HG03432 (cell line): ENCODE data around the gene CLCN6.

ENCODE experiments used
- ATAC-seq: cut with Tn5 transposase; IDR thresholded peaks from one replicate; pipeline ENCODE4 v1.9.1; 2021; ENCODE audit warnings: mild to moderate bottlenecking, moderate library complexity; ENCODE audit not compliant: unreplicated experiment

The CLCN6 gene

DNA sequence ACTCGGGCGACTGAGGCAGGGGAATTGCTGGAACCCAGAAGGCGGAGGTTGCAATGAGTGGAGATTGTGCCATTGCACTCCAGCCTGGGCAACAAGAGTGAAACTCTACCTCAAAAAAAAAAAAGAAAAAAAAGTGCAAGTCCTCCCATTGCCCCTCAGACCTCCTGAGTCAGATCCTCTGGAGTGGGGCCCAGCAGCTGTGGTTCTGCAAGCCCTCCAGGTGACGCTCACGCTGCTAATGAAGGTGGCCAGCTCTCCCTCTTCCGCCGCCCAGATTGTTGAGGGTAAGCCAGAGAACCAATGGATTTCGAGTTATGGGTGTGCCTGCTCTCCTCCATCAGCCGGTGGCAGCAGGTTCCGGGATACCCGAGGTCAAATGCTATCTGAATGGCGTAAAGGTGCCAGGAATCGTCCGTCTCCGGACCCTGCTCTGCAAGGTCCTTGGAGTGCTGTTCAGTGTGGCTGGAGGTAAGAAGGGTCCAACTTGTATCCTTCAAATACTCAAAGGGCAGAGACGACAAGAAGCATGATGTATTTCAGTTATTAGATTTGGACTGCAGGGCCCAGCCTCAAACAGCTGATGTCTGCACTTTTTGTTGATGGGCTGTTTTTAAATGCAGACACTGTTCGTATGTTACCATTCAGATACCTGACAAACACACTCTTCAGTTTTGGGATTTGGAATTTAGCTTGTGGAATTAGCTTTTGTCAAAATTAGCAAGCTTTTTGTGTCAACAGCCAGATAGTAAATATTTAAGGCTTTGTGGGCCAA lies 17.6 kb downstream of the CLCN6 start:
- ATAC-seq = no peak

GRCh38 chr1:11825131-11825530 lies 19.1 kb downstream of the CLCN6 start:
- ATAC-seq = no peak

- no peak for ATAC-seq
Measured at GRCh38 chr1:11826946-11827345, 21.0 kb downstream of the CLCN6 start.

GRCh38 chr1:11828511-11828910 lies 22.5 kb downstream of the CLCN6 start:
- ATAC-seq = no peak

DNA sequence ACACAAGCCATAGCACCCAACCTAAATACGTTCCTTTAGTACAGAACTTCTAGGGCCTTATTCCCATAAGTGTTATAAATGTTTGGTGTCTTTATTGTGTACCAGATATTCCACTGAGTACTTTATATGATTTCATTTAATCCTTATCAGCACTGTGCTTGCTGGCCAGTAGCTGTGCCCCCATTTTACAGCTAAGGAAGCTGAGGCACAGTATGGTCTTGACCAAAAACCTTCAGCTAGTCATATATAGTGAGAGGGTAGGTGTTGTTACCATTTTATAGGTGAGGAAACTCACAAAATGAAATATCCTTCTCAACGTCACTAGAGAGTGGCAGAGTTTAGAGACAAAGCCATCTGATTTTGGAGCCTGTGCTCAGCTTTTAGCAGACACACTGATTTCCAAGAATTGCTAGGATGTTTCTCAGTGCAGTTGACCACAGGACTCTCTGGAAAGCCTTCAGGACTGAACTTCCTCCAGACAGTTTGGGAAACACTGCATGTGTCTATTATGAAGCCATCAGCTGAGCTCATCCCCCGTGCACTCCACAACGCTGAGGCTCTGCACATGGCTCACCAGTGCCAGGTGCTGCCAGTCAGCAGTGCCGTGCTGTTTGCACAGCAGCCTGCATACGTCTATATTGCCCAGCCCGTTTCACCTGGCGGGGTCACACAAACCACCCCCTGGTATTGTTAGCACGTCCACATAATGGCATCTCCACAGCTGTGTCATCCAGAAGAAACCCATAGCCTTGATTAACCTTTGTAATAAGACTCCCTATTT lies 26.1 kb downstream of the CLCN6 start:
- no peak for ATAC-seq

GRCh38 chr1:11833497-11833896 lies 27.5 kb downstream of the CLCN6 start:
- ATAC-seq = no peak

DNA sequence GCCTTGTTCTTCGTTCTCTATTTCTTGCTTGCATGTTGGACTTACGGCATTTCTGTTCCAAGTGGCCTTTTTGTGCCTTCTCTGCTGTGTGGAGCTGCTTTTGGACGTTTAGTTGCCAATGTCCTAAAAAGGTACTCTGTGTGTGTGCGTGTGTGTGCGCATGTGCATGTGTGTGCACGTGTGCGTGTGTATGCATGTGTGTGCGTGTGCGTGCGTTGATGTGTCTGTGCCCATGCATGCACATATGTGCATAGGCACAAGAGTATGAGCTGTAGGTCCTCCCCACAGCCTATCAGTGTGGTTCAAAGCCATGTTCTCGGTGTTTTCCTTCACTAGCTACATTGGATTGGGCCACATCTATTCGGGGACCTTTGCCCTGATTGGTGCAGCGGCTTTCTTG lies 27.9 kb downstream of the CLCN6 start:
- ATAC-seq = no peak

DNA sequence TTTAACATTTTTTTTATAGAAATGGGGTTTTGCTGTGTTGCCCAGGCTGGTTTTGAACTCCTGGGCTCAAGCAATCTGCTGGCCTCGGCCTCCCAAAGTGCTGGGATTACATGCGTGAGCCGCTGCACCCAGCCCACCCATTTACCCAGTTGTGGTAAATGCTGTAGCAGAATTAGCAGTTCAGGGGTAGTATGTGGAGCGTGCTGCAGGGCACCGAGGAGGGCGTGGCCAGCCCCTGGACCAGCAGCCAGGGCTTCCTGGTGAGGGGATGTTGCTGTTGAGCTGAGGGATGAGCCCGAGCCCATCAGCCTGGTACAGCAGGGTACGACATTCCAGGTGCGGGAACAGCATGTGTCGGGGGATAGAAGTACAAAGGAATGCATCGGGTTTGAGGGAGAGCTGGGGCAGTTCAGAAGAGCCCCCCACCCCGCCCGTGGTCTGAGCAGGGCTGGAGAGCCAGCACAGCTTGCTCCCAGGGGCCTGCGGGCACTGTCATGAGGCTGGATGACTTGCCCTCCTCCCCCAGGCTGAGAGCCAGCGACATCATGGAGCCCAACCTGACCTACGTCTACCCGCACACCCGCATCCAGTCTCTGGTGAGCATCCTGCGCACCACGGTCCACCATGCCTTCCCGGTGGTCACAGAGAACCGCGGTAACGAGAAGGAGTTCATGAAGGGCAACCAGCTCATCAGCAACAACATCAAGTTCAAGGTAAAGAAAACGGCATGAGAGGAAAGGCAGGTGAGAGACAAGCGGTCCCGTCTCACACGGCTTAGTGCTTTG lies 29.6 kb downstream of the CLCN6 start:
- no peak for ATAC-seq

- ATAC-seq = no peak
Measured at GRCh38 chr1:11836955-11837766, 31.2 kb downstream of the CLCN6 start.

GRCh38 chr1:11837767-11838348 lies 31.9 kb downstream of the CLCN6 start:
- no peak for ATAC-seq

DNA sequence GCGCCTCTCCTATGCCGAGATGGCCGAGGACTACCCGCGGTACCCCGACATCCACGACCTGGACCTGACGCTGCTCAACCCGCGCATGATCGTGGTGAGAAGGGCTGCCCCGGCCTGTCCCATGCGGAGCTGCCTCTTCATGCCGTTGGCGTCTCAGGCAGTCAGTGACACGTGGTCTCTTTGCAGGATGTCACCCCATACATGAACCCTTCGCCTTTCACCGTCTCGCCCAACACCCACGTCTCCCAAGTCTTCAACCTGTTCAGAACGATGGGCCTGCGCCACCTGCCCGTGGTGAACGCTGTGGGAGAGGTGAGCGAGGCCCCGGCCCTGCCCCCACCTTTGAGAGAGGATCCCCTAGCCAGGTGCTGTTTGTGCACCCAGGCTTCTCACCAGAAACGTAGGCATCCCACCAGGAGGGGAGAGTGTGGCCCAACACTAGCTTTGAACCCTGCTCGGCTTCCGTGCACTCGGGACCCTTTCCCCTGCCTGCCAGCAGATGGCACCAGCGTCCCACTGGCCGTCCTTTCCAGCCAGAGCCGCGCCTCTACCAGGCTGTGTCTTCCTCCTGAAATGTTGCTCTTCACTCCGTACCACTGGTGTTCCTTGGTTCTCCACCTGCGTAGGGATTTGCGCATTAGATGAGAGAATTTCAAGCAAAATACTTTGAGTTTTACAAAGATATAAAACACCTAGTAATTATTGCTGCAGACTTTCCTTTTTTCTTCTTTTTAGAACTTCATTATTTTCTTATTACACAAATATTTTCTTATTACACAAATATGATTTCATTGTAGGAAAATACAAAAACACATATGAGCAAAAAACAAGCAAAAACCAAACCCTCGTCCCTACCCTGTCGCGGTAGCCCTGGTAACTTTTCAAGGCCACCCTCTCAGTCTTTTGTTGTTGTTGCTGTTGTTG lies 32.6 kb downstream of the CLCN6 start:
- no peak for ATAC-seq

- ATAC-seq = no peak
Measured at GRCh38 chr1:11839727-11840705, 34.0 kb downstream of the CLCN6 start.

DNA sequence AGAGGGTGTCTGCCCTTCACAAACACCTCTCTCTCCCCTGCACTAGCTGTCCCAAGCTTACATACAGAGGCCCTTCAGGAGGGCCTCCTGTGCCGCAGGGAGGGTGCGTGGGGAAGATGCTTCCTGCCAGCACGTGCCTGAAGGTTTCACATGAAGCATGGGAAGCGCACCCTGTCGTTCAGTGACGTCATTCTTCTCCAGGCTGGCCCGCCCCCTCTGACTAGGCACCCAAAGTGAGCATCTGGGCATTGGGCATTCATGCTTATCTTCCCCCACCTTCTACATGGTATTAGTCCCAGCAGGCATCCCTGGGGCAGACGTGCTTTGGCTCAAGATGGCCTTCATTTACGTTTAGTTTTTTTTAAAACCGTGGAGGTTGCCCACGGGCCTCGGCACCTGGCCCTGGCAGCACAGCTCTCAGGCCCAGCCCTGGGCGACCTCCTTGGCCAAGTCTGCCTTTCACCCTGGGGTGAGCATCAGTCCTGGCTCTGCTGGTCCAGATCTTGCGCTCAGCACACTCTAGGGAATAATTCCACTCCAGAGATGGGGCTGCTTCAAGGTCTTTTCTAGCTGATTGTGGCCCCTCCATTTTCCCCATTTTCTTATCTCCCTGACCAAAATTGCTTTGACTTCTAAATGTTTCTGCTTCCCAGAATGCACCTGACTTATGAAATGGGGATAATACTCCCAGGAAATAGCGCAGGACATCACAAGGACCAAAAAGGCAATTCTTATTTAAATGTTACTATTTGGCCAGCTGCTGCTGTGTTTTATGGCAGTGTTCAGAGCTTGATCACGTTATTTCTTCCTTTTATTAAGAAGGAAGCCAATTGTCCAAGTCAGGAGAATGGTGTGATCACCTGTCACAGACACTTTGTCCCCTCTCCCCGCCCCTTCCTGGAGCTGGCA lies 35.5 kb downstream of the CLCN6 start:
- ATAC-seq = no peak

DNA sequence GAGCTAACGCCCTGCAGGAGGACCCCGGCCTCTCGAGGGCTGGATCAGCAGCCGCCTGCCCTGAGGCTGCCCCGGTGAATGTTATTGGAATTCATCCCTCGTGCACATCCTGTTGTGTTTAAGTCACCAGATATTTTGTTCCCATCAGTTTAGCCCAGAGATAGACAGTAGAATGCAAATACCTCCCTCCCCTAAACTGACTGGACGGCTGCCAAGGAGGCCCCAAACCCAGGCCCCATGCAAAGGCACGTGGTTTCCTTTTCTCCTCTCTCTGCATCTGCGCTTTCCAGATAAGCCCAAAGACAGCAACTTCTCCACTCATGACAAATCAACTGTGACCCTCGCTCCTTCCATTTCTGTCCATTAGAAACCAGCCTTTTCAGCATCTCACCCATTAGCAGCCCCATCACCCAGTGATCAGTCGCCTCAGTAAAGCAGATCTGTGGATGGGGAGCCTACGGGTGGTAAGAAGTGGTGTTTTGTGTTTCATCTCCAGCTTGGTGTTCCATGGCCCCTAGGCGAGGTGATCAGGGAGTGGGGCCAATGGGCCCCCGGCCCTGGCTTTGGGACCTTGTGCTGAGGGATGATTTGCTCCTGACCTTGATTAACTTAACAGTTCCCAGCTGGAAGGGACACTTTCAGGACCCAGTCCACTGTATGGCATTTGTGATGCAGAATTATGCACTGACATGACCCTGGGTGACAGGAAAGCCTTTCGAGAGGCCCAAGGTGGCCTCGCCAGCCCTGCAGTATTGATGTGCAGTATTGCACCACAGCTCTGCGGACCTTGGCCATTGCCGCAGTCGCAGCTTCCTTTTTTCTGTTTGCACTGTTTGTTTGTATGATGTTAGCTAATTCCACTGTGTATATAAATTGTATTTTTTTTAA lies 36.4 kb downstream of the CLCN6 start:
- no peak for ATAC-seq

DNA sequence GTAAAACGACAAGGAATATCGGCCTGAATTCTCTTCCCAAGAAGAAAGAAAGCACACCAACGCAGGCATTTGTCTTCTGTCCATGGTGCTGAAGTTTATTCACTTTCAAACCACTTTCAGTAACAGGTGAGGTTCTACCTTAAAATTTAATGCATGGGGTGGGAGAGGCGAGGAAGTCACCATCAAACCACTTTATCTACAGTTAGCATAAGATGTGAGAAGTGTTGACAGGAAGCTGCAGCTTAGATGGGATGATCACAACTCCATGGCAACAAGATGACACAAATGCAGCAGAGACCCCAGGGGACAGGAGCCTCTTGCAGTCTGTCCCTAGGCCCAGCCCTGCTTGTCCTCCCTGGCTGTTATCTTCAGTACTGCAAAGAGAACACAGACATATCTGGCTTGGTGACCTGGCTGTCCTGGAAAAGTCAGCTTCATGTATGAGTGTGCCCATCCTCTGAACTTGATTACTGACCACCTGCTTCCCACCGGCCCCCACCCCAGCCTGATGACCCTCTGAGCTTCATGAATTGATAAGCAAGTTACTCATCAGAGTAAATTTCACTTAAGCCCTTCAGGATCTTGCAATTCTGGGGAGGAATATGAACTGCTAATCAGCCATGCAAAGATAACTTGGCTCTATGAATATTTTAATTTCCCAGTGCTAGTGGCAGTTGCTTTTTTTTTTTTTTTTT lies 39.8 kb downstream of the CLCN6 start:
- ATAC-seq = no peak
